Measurements from ENCODE around the gene IL1A. TPM values are rescaled to one million over a fixed set of nuclear protein-coding genes. Genes with fewer than 3 reads are reported as not detected.
"Not testable (repeated sequence)": the region's sequence is repeated elsewhere in the genome, so short reads cannot be mapped to it uniquely, and the experiment has no call there.

IL1A gene
- 10 to 100 TPM; 17.4 to 30.0 TPM for polyA plus RNA-seq

- Histone ChIP-seq H3K4me1 (ENCODE audit: control insufficient read depth in 2 of 2, insufficient read depth in 2 of 2, low read length in 1 of 2) (no peaks in the 10 kb centered on the region), H3K9me3 (ENCODE audit: control insufficient read depth in 2 of 2, insufficient read depth in 1 of 2, low read depth in 1 of 2, low read length in 1 of 2) (no peaks in the 10 kb centered on the region), H3K36me3 (ENCODE audit: control insufficient read depth in 2 of 2, insufficient read depth in 2 of 2, low read length in 1 of 2) (no peaks in the 10 kb centered on the region), H3K27ac (ENCODE audit: low read depth in 2 of 2, low read length in 1 of 2) (peak within 1 kb of the TSS; percentile 13 to 24), H3K27me3 (ENCODE audit: control insufficient read depth in 1 of 2, insufficient read depth in 2 of 2, low read length in 2 of 2) (no peaks in the 10 kb centered on the region), H3K4me3 (ENCODE audit: low read depth in 1 of 2, low read length in 2 of 2) (peak within 1 kb of the TSS in 1 of 2 donors; percentile 48)
- WGBS, 2 donors = 31 to 32% methylated on average over 13 of the region's 13 CpGs
Observed at GRCh38 chr2:112784199-112785189, at the start of gene IL1A. Gene IL1A, minus strand, starts transcription at chr2:112784493. Its CDS starts 723 bp downstream, at chr2:112783770.

GRCh38 chr2:112833976-112834375, 49.7 kb upstream of the IL1A start:
- Histone ChIP-seq H3K4me3 (ENCODE audit: low read depth in 1 of 2, low read length in 2 of 2) (no peak overlapping the region), H3K36me3 (ENCODE audit: control insufficient read depth in 2 of 2, insufficient read depth in 2 of 2, low read length in 1 of 2) (no peaks in the 10 kb centered on the region), H3K27me3 (ENCODE audit: control insufficient read depth in 1 of 2, insufficient read depth in 2 of 2, low read length in 2 of 2) (no peaks in the 10 kb centered on the region), H3K4me1 (ENCODE audit: control insufficient read depth in 2 of 2, insufficient read depth in 2 of 2, low read length in 1 of 2) (peaks cover 2 to 8% of the 10 kb centered on the region in 2 donors), H3K9me3 (ENCODE audit: control insufficient read depth in 2 of 2, insufficient read depth in 1 of 2, low read depth in 1 of 2, low read length in 1 of 2) (no peaks in the 10 kb centered on the region), H3K27ac (ENCODE audit: low read depth in 2 of 2, low read length in 1 of 2) (no peak overlapping the region)

GRCh38 chr2:112833639-112833931, 49.3 kb upstream of the IL1A start:
- H3K4me1 ChIP-seq (ENCODE audit: control insufficient read depth in 2 of 2, insufficient read depth in 2 of 2, low read length in 1 of 2); H3K4me3 ChIP-seq (ENCODE audit: low read depth in 1 of 2, low read length in 2 of 2); H3K27me3 ChIP-seq (ENCODE audit: control insufficient read depth in 1 of 2, insufficient read depth in 2 of 2, low read length in 2 of 2); H3K9me3 ChIP-seq (ENCODE audit: control insufficient read depth in 2 of 2, insufficient read depth in 1 of 2, low read depth in 1 of 2, low read length in 1 of 2); H3K27ac ChIP-seq (ENCODE audit: low read depth in 2 of 2, low read length in 1 of 2); H3K36me3 ChIP-seq (ENCODE audit: control insufficient read depth in 2 of 2, insufficient read depth in 2 of 2, low read length in 1 of 2): not testable (repeated sequence)
- WGBS, 2 donors = 70 to 84% methylated on average over 5 of the region's 5 CpGs

GRCh38 chr2:112832841-112833638, 48.7 kb upstream of the IL1A start:
- peaks cover 2 to 8% of the 10 kb centered on the region in 2 donors for H3K4me1 ChIP-seq (ENCODE audit: control insufficient read depth in 2 of 2, insufficient read depth in 2 of 2, low read length in 1 of 2)
- H3K9me3 ChIP-seq (ENCODE audit: control insufficient read depth in 2 of 2, insufficient read depth in 1 of 2, low read depth in 1 of 2, low read length in 1 of 2) = no peaks in the 10 kb centered on the region
- H3K27ac ChIP-seq (ENCODE audit: low read depth in 2 of 2, low read length in 1 of 2) = no peak overlapping the region
- no peaks in the 10 kb centered on the region for H3K27me3 ChIP-seq (ENCODE audit: control insufficient read depth in 1 of 2, insufficient read depth in 2 of 2, low read length in 2 of 2)
- H3K4me3 ChIP-seq (ENCODE audit: low read depth in 1 of 2, low read length in 2 of 2) = no peak overlapping the region
- H3K36me3 ChIP-seq (ENCODE audit: control insufficient read depth in 2 of 2, insufficient read depth in 2 of 2, low read length in 1 of 2) = no peaks in the 10 kb centered on the region
- 97% methylated on average over 14 of the region's 14 CpGs for WGBS, 2 donors

GRCh38 chr2:112831946-112832840, 47.9 kb upstream of the IL1A start:
- WGBS, 2 donors = 81% methylated on average over 15 of the region's 15 CpGs
- Histone ChIP-seq H3K27me3 (ENCODE audit: control insufficient read depth in 1 of 2, insufficient read depth in 2 of 2, low read length in 2 of 2) (no peaks in the 10 kb centered on the region), H3K27ac (ENCODE audit: low read depth in 2 of 2, low read length in 1 of 2) (no peak overlapping the region), H3K9me3 (ENCODE audit: control insufficient read depth in 2 of 2, insufficient read depth in 1 of 2, low read depth in 1 of 2, low read length in 1 of 2) (no peaks in the 10 kb centered on the region), H3K36me3 (ENCODE audit: control insufficient read depth in 2 of 2, insufficient read depth in 2 of 2, low read length in 1 of 2) (no peaks in the 10 kb centered on the region), H3K4me3 (ENCODE audit: low read depth in 1 of 2, low read length in 2 of 2) (no peak overlapping the region), H3K4me1 (ENCODE audit: control insufficient read depth in 2 of 2, insufficient read depth in 2 of 2, low read length in 1 of 2) (peaks cover 2 to 8% of the 10 kb centered on the region in 2 donors)

GRCh38 chr2:112831513-112831845, 47.2 kb upstream of the IL1A start:
- Histone ChIP-seq H3K36me3 (ENCODE audit: control insufficient read depth in 2 of 2, insufficient read depth in 2 of 2, low read length in 1 of 2) (no peaks in the 10 kb centered on the region), H3K27me3 (ENCODE audit: control insufficient read depth in 1 of 2, insufficient read depth in 2 of 2, low read length in 2 of 2) (no peaks in the 10 kb centered on the region), H3K4me1 (ENCODE audit: control insufficient read depth in 2 of 2, insufficient read depth in 2 of 2, low read length in 1 of 2) (peaks cover 2 to 8% of the 10 kb centered on the region in 2 donors), H3K4me3 (ENCODE audit: low read depth in 1 of 2, low read length in 2 of 2) (no peak overlapping the region), H3K27ac (ENCODE audit: low read depth in 2 of 2, low read length in 1 of 2) (no peak overlapping the region), H3K9me3 (ENCODE audit: control insufficient read depth in 2 of 2, insufficient read depth in 1 of 2, low read depth in 1 of 2, low read length in 1 of 2) (no peaks in the 10 kb centered on the region)
- 40 to 44% methylated on average over 2 of the region's 2 CpGs for WGBS, 2 donors

GRCh38 chr2:112830682-112831512, 46.6 kb upstream of the IL1A start:
- WGBS, 2 donors = 76 to 79% methylated on average over 5 of the region's 5 CpGs
- no peak overlapping the region for H3K27ac ChIP-seq (ENCODE audit: low read depth in 2 of 2, low read length in 1 of 2)
- H3K36me3 ChIP-seq (ENCODE audit: control insufficient read depth in 2 of 2, insufficient read depth in 2 of 2, low read length in 1 of 2) = no peaks in the 10 kb centered on the region
- no peaks in the 10 kb centered on the region for H3K27me3 ChIP-seq (ENCODE audit: control insufficient read depth in 1 of 2, insufficient read depth in 2 of 2, low read length in 2 of 2)
- no peaks in the 10 kb centered on the region for H3K9me3 ChIP-seq (ENCODE audit: control insufficient read depth in 2 of 2, insufficient read depth in 1 of 2, low read depth in 1 of 2, low read length in 1 of 2)
- no peak overlapping the region for H3K4me3 ChIP-seq (ENCODE audit: low read depth in 1 of 2, low read length in 2 of 2)
- peaks cover 2 to 8% of the 10 kb centered on the region in 2 donors for H3K4me1 ChIP-seq (ENCODE audit: control insufficient read depth in 2 of 2, insufficient read depth in 2 of 2, low read length in 1 of 2)

GRCh38 chr2:112829961-112830681, 45.8 kb upstream of the IL1A start:
- H3K27ac ChIP-seq (ENCODE audit: low read depth in 2 of 2, low read length in 1 of 2) = no peak overlapping the region
- H3K4me1 ChIP-seq (ENCODE audit: control insufficient read depth in 2 of 2, insufficient read depth in 2 of 2, low read length in 1 of 2) = peaks cover 0 to 8% of the 10 kb centered on the region in 2 donors
- no peaks in the 10 kb centered on the region for H3K27me3 ChIP-seq (ENCODE audit: control insufficient read depth in 1 of 2, insufficient read depth in 2 of 2, low read length in 2 of 2)
- no peaks in the 10 kb centered on the region for H3K9me3 ChIP-seq (ENCODE audit: control insufficient read depth in 2 of 2, insufficient read depth in 1 of 2, low read depth in 1 of 2, low read length in 1 of 2)
- H3K36me3 ChIP-seq (ENCODE audit: control insufficient read depth in 2 of 2, insufficient read depth in 2 of 2, low read length in 1 of 2) = no peaks in the 10 kb centered on the region
- WGBS, 2 donors = 96 to 97% methylated on average over 10 of the region's 10 CpGs
- no peak overlapping the region for H3K4me3 ChIP-seq (ENCODE audit: low read depth in 1 of 2, low read length in 2 of 2)

All from esophagus (tissue), 2 donors.